ENCODE results near the gene HACD3.
"Not testable (repeated sequence)": the region's sequence is repeated elsewhere in the genome, so short reads cannot be mapped to it uniquely, and the experiment has no call there.

The HACD3 gene

GRCh38 chr15:65551183-65551582 is 20.9 kb downstream of the HACD3 start:
- peaks cover 38% of the 10 kb centered on the region for H3K36me3 ChIP-seq (ENCODE audit: insufficient read depth, low read depth, low read length)

DNA sequence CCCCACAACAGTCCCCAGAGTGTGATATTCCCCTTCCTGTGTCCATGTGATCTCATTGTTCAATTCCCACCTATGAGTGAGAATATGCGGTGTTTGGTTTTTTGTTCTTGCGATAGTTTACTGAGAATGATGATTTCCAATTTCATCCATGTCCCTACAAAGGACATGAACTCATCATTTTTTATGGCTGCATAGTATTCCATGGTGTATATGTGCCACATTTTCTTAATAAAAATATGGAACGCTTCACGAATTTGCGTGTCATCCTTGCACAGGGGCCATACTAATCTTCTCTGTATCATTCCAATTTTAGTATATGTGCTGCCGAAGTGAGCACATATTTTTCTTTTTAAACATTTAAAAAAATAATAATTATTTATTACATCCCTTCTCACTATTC is 22.6 kb downstream of the HACD3 start:
- H3K9ac ChIP-seq (ENCODE audit: low read depth, low read length); H3K27ac ChIP-seq (ENCODE audit: low read length); H3K27me3 ChIP-seq (ENCODE audit: insufficient read depth, low read length); H3K9me3 ChIP-seq (ENCODE audit: insufficient read depth, low read depth, low read length); H3K4me3 ChIP-seq (ENCODE audit: low read length): not testable (repeated sequence)
- Histone ChIP-seq H3K36me3 (ENCODE audit: insufficient read depth, low read depth, low read length) (peaks cover 55% of the 10 kb centered on the region), H3K4me1 (ENCODE audit: insufficient read depth, low read length) (peaks cover 10% of the 10 kb centered on the region)

More at GRCh38 chr15:65551183-65551582, 20.9 kb downstream of the HACD3 start:
- H3K4me3 ChIP-seq (ENCODE audit: low read length) = no peak overlapping the region
- H3K9me3 ChIP-seq (ENCODE audit: insufficient read depth, low read depth, low read length) = no peaks in the 10 kb centered on the region
- no peak overlapping the region for H3K9ac ChIP-seq (ENCODE audit: low read depth, low read length)
- no peaks in the 10 kb centered on the region for H3K27me3 ChIP-seq (ENCODE audit: insufficient read depth, low read length)
- no peak overlapping the region for H3K27ac ChIP-seq (ENCODE audit: low read length)
- peaks cover 10% of the 10 kb centered on the region for H3K4me1 ChIP-seq (ENCODE audit: insufficient read depth, low read length)

GRCh38 chr15:65553691-65554090 is 23.4 kb downstream of the HACD3 start:
- H3K4me1 ChIP-seq (ENCODE audit: insufficient read depth, low read length) = peaks cover 10% of the 10 kb centered on the region
- no peak overlapping the region for H3K4me3 ChIP-seq (ENCODE audit: low read length)
- H3K9ac ChIP-seq (ENCODE audit: low read depth, low read length) = no peak overlapping the region
- H3K36me3 ChIP-seq (ENCODE audit: insufficient read depth, low read depth, low read length) = peaks cover 63% of the 10 kb centered on the region
- H3K27ac ChIP-seq (ENCODE audit: low read length) = no peak overlapping the region
- no peaks in the 10 kb centered on the region for H3K9me3 ChIP-seq (ENCODE audit: insufficient read depth, low read depth, low read length)
- H3K27me3 ChIP-seq (ENCODE audit: insufficient read depth, low read length) = no peaks in the 10 kb centered on the region

GRCh38 chr15:65556622-65557021 is 26.4 kb downstream of the HACD3 start:
- H3K27me3 ChIP-seq (ENCODE audit: insufficient read depth, low read length) = no peaks in the 10 kb centered on the region
- peaks cover 85% of the 10 kb centered on the region for H3K36me3 ChIP-seq (ENCODE audit: insufficient read depth, low read depth, low read length)
- H3K4me3 ChIP-seq (ENCODE audit: low read length) = no peak overlapping the region
- no peaks in the 10 kb centered on the region for H3K4me1 ChIP-seq (ENCODE audit: insufficient read depth, low read length)
- H3K9ac ChIP-seq (ENCODE audit: low read depth, low read length) = no peak overlapping the region
- no peak overlapping the region for H3K27ac ChIP-seq (ENCODE audit: low read length)
- no peaks in the 10 kb centered on the region for H3K9me3 ChIP-seq (ENCODE audit: insufficient read depth, low read depth, low read length)

DNA sequence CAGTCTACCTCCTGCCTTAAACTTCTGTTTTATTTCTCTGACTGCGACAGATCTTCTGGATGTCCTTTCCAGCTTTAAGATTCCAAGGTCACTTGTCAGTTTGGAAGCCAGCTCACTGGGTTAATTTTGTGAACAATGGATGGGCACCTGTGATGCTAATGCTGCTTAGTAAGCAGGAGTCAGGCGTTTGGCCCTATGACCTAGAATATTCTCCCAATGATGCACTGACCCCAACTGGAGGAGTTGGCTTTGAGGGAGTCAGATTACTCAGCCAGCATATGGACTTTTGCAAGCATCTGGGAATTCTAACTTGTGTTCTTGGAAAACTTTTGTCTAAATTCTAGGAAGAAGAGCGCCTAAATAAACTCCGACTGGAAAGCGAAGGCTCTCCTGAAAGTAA is 28.1 kb downstream of the HACD3 start:
- Histone ChIP-seq H3K36me3 (ENCODE audit: insufficient read depth, low read depth, low read length) (peaks cover 97% of the 10 kb centered on the region), H3K4me3 (ENCODE audit: low read length) (no peak overlapping the region), H3K4me1 (ENCODE audit: insufficient read depth, low read length) (no peaks in the 10 kb centered on the region), H3K27ac (ENCODE audit: low read length) (no peak overlapping the region), H3K9me3 (ENCODE audit: insufficient read depth, low read depth, low read length) (no peaks in the 10 kb centered on the region), H3K27me3 (ENCODE audit: insufficient read depth, low read length) (no peaks in the 10 kb centered on the region), H3K9ac (ENCODE audit: low read depth, low read length) (no peak overlapping the region)

GRCh38 chr15:65558997-65559760 is 28.9 kb downstream of the HACD3 start:
- Histone ChIP-seq H3K9ac (ENCODE audit: low read depth, low read length) (no peak overlapping the region), H3K27ac (ENCODE audit: low read length) (no peak overlapping the region), H3K4me1 (ENCODE audit: insufficient read depth, low read length) (no peaks in the 10 kb centered on the region), H3K27me3 (ENCODE audit: insufficient read depth, low read length) (no peaks in the 10 kb centered on the region), H3K9me3 (ENCODE audit: insufficient read depth, low read depth, low read length) (no peaks in the 10 kb centered on the region), H3K4me3 (ENCODE audit: low read length) (no peak overlapping the region), H3K36me3 (ENCODE audit: insufficient read depth, low read depth, low read length) (peaks cover 97% of the 10 kb centered on the region)

GRCh38 chr15:65559941-65560340 is 29.7 kb downstream of the HACD3 start:
- H3K27ac ChIP-seq (ENCODE audit: low read length) = no peak overlapping the region
- no peak overlapping the region for H3K4me3 ChIP-seq (ENCODE audit: low read length)
- peaks cover 99% of the 10 kb centered on the region for H3K36me3 ChIP-seq (ENCODE audit: insufficient read depth, low read depth, low read length)
- H3K9ac ChIP-seq (ENCODE audit: low read depth, low read length) = no peak overlapping the region
- no peaks in the 10 kb centered on the region for H3K4me1 ChIP-seq (ENCODE audit: insufficient read depth, low read length)
- no peaks in the 10 kb centered on the region for H3K9me3 ChIP-seq (ENCODE audit: insufficient read depth, low read depth, low read length)
- no peaks in the 10 kb centered on the region for H3K27me3 ChIP-seq (ENCODE audit: insufficient read depth, low read length)

DNA sequence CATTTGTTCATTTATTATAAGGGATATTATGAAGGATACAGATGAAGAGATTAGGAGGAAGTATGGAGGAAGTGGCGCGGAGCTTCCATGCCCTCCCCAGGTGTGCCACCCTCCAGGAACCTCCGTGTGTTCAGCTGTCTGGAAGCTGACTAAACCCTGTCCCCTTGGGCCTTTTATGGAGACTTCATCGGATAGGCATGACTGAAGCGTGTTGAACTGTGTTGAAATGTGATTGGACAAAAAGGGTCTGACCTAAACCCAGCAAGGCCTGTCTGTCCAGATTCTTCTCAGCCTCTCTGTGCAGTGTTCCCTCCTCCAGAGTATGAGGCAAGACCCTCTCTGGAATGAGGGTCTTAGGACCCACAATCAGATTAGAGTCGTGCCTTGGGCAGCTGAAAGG is 31.7 kb downstream of the HACD3 start:
- H3K9me3 ChIP-seq (ENCODE audit: insufficient read depth, low read depth, low read length) = no peaks in the 10 kb centered on the region
- no peaks in the 10 kb centered on the region for H3K27me3 ChIP-seq (ENCODE audit: insufficient read depth, low read length)
- no peak overlapping the region for H3K4me3 ChIP-seq (ENCODE audit: low read length)
- peaks cover 99% of the 10 kb centered on the region for H3K36me3 ChIP-seq (ENCODE audit: insufficient read depth, low read depth, low read length)
- no peak overlapping the region for H3K9ac ChIP-seq (ENCODE audit: low read depth, low read length)
- no peaks in the 10 kb centered on the region for H3K4me1 ChIP-seq (ENCODE audit: insufficient read depth, low read length)
- H3K27ac ChIP-seq (ENCODE audit: low read length) = no peak overlapping the region

- no peaks in the 10 kb centered on the region for H3K27me3 ChIP-seq (ENCODE audit: insufficient read depth, low read length)
- H3K9ac ChIP-seq (ENCODE audit: low read depth, low read length) = no peak overlapping the region
- H3K36me3 ChIP-seq (ENCODE audit: insufficient read depth, low read depth, low read length) = peaks cover 97% of the 10 kb centered on the region
- H3K27ac ChIP-seq (ENCODE audit: low read length) = no peak overlapping the region
- no peak overlapping the region for H3K4me3 ChIP-seq (ENCODE audit: low read length)
- no peaks in the 10 kb centered on the region for H3K4me1 ChIP-seq (ENCODE audit: insufficient read depth, low read length)
- no peaks in the 10 kb centered on the region for H3K9me3 ChIP-seq (ENCODE audit: insufficient read depth, low read depth, low read length)
Observed at GRCh38 chr15:65569728-65570127, 39.5 kb downstream of the HACD3 start.

- peaks cover 92% of the 10 kb centered on the region for H3K36me3 ChIP-seq (ENCODE audit: insufficient read depth, low read depth, low read length)
- no peaks in the 10 kb centered on the region for H3K9me3 ChIP-seq (ENCODE audit: insufficient read depth, low read depth, low read length)
- H3K27me3 ChIP-seq (ENCODE audit: insufficient read depth, low read length) = no peaks in the 10 kb centered on the region
Observed at GRCh38 chr15:65571971-65572370, 41.7 kb downstream of the HACD3 start.

GRCh38 chr15:65576664-65577063 is 46.4 kb downstream of the HACD3 start:
- no peak overlapping the region for H3K27ac ChIP-seq (ENCODE audit: low read length)

More at GRCh38 chr15:65571971-65572370, 41.7 kb downstream of the HACD3 start:
- H3K27ac ChIP-seq (ENCODE audit: low read length) = no peak overlapping the region
- no peak overlapping the region for H3K9ac ChIP-seq (ENCODE audit: low read depth, low read length)
- H3K4me1 ChIP-seq (ENCODE audit: insufficient read depth, low read length) = no peaks in the 10 kb centered on the region
- H3K4me3 ChIP-seq (ENCODE audit: low read length) = no peak overlapping the region

GRCh38 chr15:65577129-65577996 is 47.1 kb downstream of the HACD3 start:
- Histone ChIP-seq H3K9ac (ENCODE audit: low read depth, low read length) (no peak overlapping the region), H3K27ac (ENCODE audit: low read length) (no peak overlapping the region), H3K4me3 (ENCODE audit: low read length) (no peak overlapping the region), H3K4me1 (ENCODE audit: insufficient read depth, low read length) (peaks cover 8% of the 10 kb centered on the region; the same call in 1 of the 2 replicates), H3K27me3 (ENCODE audit: insufficient read depth, low read length) (no peaks in the 10 kb centered on the region), H3K9me3 (ENCODE audit: insufficient read depth, low read depth, low read length) (no peaks in the 10 kb centered on the region), H3K36me3 (ENCODE audit: insufficient read depth, low read depth, low read length) (peaks cover 87% of the 10 kb centered on the region)

More at GRCh38 chr15:65576664-65577063, 46.4 kb downstream of the HACD3 start:
- Histone ChIP-seq H3K27me3 (ENCODE audit: insufficient read depth, low read length) (no peaks in the 10 kb centered on the region), H3K4me3 (ENCODE audit: low read length) (no peak overlapping the region), H3K36me3 (ENCODE audit: insufficient read depth, low read depth, low read length) (peaks cover 87% of the 10 kb centered on the region), H3K4me1 (ENCODE audit: insufficient read depth, low read length) (peaks cover 8% of the 10 kb centered on the region; the same call in 1 of the 2 replicates), H3K9ac (ENCODE audit: low read depth, low read length) (no peak overlapping the region), H3K9me3 (ENCODE audit: insufficient read depth, low read depth, low read length) (no peaks in the 10 kb centered on the region)

Measured in iPS-20b (cell line).